Lung (tissue), 12 donors: ENCODE measurements around the gene POLR2E. TPM values are rescaled to one million over a fixed set of nuclear protein-coding genes. Genes with fewer than 3 reads are reported as not detected.

Experiments
- ATAC-seq: fragments of 200-7000 bp; cut with Tn5 transposase; one replicate; pipeline ENCODE4 v1.9.1; 2020; ENCODE audit warnings: moderate number of reproducible peaks; ENCODE audit not compliant: insufficient read depth, low FRiP score
- DNase-seq, 3 donors: peaks; one replicate each; pipeline ENCODE4 v3.0.0-alpha.2; 2013 to 2017
- H3K27ac ChIP-seq, 2 donors: one replicate each; pipeline ENCODE4 v1.5.1; 2013; ENCODE audit warnings: mild to moderate bottlenecking in 2 of 2, moderate library complexity in 2 of 2, control low read depth in 1 of 2, inconsistent platforms in 1 of 2, low read depth in 1 of 2, low read length in 1 of 2
- H3K27me3 ChIP-seq, 3 donors: one replicate each; pipeline ENCODE4 v1.5.1; 2013; ENCODE audit warnings: low read length in 2 of 3; ENCODE audit not compliant: control insufficient read depth in 3 of 3, insufficient read depth in 3 of 3
- H3K36me3 ChIP-seq, 4 donors: one replicate each; pipeline ENCODE4 v1.5.1; 2013; ENCODE audit warnings: low read length in 4 of 4, mild to moderate bottlenecking in 1 of 4, moderate library complexity in 1 of 4; ENCODE audit not compliant: control insufficient read depth in 4 of 4, insufficient read depth in 4 of 4
- H3K4me1 ChIP-seq, 5 donors: one replicate each; pipeline ENCODE4 v1.5.1; 2013; ENCODE audit warnings: low read length in 5 of 5, mild to moderate bottlenecking in 2 of 5, moderate library complexity in 1 of 5; ENCODE audit not compliant: control insufficient read depth in 5 of 5, insufficient read depth in 5 of 5
- H3K4me3 ChIP-seq: one replicate; pipeline ENCODE4 v1.5.1; 2013; ENCODE audit warnings: mild to moderate bottlenecking, control low read depth, moderate library complexity
- H3K9ac ChIP-seq, 2 donors: one replicate each; pipeline ENCODE4 v1.5.1; 2013; ENCODE audit warnings: low read length in 2 of 2, control low read depth in 1 of 2; ENCODE audit not compliant: insufficient read depth in 1 of 2
- H3K9me3 ChIP-seq, 4 donors: one replicate each; pipeline ENCODE4 v1.5.1; 2013; ENCODE audit warnings: low read length in 3 of 4, mild to moderate bottlenecking in 1 of 4, moderate library complexity in 1 of 4; ENCODE audit not compliant: control insufficient read depth in 4 of 4, insufficient read depth in 3 of 4
- WGBS, 2 donors: extraction: QIAGEN DNeasy Blood & Tissue Kit; methylation state at CpG; one replicate each; pipeline ENCODE4 v1.1.7; 2013; 5-methylcytosine and 5-hydroxymethylcytosine counted together
- polyA plus RNA-seq, 2 donors: library from polyadenylated mRNA; stranded (reverse); fragments of 200-250 nt; gene quantifications; one replicate each; pipeline ENCODE4 v1.2.1, GENCODE V29; 2013
- total RNA-seq, 2 donors: library from RNA; depleted of rRNA in 1 of 2; stranded (reverse); fragments of >200 nt in 1 of 2; gene quantifications; one replicate each; pipeline ENCODE4 v1.2.1, GENCODE V29; 2014 to 2021
- TF ChIP-seq, protein P1 (sequence below): IDR thresholded peaks from 2 replicates; pipeline ENCODE4 v1.5.1; 2012; ENCODE audit warnings: mild to moderate bottlenecking; ENCODE audit errors: control extremely low read depth, extremely low read depth
- donor health status: control.
- donor health status: control.
- donor health status: Bipolar disorder and iron deficiency.
- donor health status: healthy.
- donor health status: DM: yes; HTN: yes; CAD: no.

The POLR2E gene
- total and polyA plus RNA-seq, 4 donors = 78.4 to 196 (median 154) TPM

DNA sequence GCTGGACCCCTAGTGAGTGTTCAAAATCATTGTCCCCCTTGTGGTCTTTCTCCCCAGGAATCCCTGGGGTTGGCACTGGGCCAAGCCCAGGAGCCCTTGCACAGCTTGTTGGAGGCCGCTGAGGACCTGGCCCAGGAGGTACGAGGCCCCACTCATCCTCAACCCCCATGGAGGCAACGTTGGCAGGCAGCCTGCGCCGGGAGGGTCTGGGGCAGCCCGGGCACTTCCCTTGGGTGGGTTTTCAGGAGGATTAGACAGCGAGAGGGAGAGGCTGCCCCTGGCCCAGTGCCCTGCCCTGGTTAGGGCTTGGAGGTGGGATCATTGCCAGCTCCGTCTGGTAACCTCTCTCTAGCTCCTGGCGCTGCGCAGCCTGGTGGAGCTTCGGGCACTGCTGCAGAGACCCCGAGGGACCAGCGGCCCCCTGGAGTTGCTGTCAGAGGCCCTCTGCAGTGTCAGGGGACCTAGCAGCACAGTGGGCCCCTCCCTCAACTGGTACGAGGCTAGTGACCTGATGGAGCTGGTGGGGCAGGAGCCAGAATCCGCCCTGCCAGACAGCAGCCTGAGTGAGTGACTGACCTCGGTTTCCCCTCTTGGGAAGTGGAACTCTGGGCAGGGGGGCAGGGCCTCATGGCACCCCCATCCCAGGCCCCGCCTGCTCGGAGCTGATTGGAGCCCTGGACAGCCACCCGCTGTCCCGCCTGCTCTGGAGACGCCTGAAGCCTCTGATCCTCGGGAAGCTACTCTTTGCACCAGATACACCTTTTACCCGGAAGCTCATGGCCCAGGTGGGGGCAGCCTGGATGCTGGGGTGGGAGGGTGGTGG is 52.3 kb downstream of the POLR2E start:
- 74 to 84% methylated on average over 23 of the region's 23 CpGs for WGBS, 2 donors
- Histone ChIP-seq H3K9me3 (no peaks in the 10 kb centered on the region), H3K4me3 (no peak overlapping the region), H3K9ac (no peak overlapping the region), H3K27me3 (no peaks in the 10 kb centered on the region), H3K27ac (no peak overlapping the region), H3K36me3 (peaks cover 0 to 10% (median 3%) of the 10 kb centered on the region in 4 donors), H3K4me1 (peaks cover 0 to 36% (median 3%) of the 10 kb centered on the region in 5 donors)
- no peak for ATAC-seq
- TF ChIP-seq, protein P1, sequence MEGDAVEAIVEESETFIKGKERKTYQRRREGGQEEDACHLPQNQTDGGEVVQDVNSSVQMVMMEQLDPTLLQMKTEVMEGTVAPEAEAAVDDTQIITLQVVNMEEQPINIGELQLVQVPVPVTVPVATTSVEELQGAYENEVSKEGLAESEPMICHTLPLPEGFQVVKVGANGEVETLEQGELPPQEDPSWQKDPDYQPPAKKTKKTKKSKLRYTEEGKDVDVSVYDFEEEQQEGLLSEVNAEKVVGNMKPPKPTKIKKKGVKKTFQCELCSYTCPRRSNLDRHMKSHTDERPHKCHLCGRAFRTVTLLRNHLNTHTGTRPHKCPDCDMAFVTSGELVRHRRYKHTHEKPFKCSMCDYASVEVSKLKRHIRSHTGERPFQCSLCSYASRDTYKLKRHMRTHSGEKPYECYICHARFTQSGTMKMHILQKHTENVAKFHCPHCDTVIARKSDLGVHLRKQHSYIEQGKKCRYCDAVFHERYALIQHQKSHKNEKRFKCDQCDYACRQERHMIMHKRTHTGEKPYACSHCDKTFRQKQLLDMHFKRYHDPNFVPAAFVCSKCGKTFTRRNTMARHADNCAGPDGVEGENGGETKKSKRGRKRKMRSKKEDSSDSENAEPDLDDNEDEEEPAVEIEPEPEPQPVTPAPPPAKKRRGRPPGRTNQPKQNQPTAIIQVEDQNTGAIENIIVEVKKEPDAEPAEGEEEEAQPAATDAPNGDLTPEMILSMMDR = no peak
- peak in 2 of 3 donors; percentile 40 to 51 for DNase-seq

DNA sequence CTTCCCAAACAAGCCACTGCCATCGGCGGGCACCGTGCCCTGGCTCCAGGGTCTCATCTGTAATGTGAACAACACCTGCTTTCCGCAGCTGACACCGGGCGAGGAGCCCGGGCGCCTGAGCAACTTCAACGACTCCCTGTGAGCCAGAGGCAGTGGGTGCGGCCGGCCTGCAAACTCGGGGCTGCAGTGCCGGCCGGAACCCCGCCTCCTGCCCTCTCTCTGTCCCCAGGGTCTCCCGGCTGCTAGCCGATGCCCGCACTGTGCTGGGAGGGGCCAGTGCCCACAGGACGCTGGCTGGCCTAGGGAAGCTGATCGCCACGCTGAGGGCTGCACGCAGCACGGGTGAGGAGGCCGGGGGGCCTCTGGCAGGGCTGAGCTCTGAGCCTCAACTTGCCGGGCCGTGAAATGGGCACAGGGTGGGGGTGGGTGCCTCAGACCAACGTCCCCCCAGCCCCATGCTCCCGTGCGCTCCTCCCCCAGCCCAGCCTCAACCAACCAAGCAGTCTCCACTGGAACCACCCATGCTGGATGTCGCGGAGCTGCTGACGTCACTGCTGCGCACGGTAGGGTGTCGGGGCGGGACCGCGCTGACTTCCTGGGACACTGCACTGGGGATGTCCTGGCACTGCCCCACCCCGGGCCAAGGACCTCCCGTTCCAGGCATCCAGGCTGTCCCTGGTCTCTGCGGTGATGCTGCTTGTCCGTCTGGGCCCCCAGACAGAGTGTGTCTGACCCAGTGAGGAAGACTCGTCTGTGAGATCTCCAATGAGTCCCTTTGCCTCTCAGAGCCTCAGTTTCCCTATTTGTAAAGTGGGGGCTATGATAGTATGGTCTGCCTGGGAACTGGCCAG is 53.1 kb downstream of the POLR2E start:
- peaks cover 0 to 36% (median 3%) of the 10 kb centered on the region in 5 donors for H3K4me1 ChIP-seq
- peaks cover 0 to 15% (median 3%) of the 10 kb centered on the region in 4 donors for H3K36me3 ChIP-seq
- H3K27me3 ChIP-seq = no peaks in the 10 kb centered on the region
- ATAC-seq (no peak), DNase-seq (no peak)
- no peak overlapping the region for H3K27ac ChIP-seq
- TF ChIP-seq, protein P1 = no peak
- H3K9ac ChIP-seq = no peak overlapping the region
- H3K9me3 ChIP-seq = no peaks in the 10 kb centered on the region
- 75 to 77% methylated on average over 42 to 43 of the region's 43 CpGs for WGBS, 2 donors
- no peak overlapping the region for H3K4me3 ChIP-seq

DNA sequence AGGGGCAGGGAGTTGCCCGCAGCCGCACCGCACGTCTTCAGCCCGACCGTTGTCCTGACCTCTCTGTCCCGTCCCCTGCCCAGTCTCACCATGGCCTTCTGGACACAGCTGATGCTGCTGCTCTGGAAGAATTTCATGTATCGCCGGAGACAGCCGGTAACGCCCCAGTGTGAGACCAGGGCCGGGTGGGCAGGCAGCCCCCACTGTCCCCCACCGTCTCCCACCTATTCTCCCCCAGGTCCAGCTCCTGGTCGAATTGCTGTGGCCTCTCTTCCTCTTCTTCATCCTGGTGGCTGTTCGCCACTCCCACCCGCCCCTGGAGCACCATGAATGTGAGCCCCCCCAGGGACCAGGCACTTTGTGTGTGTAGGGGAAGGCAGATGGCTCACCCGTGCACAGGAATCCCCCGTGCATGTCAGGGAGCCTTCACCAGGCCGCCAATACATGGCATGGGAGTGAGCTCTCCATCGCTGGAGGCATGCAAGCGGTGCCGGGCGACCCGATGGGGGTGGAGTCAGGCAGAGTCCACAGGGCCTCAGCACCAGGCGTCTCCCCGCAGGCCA is 53.8 kb downstream of the POLR2E start:
- TF ChIP-seq, protein P1 = no peak
- Histone ChIP-seq H3K27ac (no peak overlapping the region), H3K9me3 (no peaks in the 10 kb centered on the region), H3K36me3 (peaks cover 0 to 11% (median 3%) of the 10 kb centered on the region in 4 donors), H3K9ac (no peak overlapping the region), H3K4me1 (peaks cover 0 to 36% (median 3%) of the 10 kb centered on the region in 5 donors), H3K27me3 (no peaks in the 10 kb centered on the region), H3K4me3 (no peak overlapping the region)
- WGBS, 2 donors = 42 to 48% methylated on average over 26 of the region's 26 CpGs
- DNase-seq (no peak), ATAC-seq (no peak)
